ENCODE measurements around the gene HOXA4.

HOXA4 gene

DNA sequence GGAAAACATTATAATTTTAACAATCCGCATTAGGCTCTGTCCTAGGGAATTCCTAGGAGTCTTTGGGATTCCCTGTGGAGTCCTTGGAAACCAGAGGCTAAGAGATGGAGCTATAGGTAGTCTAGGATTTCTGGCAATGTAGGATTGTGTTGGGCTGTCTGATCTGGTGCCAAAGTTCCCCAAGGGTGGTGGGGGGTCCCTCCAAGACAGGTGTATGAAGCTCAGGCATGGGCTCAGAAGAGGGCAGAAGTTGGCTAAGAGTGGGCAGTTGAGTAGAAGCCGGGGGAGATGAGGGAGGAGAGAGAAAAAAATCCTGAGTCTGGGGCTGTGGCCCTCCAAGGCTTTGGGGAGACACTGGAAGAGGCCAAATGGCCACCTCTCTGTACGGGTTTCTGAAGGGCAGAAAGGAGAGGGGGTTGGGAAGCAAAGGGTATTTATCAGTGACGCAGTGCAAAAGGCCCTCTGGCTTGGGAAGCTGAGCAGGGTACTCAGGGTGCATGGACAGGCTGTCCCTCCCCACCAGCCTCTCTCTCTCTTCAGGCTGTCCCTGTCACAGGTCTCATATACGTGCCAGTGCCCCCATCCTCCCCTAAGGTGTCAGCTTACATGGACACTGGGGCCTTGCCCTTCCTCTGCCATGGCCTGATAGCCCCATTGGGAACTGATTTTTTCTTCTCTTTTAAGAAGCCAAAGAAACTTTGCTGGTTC is 16.1 kb upstream of the HOXA4 start:
- Mint-ChIP-seq H3K4me1 (peaks cover 26% of the 10 kb centered on the region), H3K4me3 (no peak overlapping the region), H3K9me3 (no peaks in the 10 kb centered on the region), H3K27ac (no peak overlapping the region), H3K27me3 (peaks cover 85% of the 10 kb centered on the region)
- no peak for ATAC-seq
- DNase-seq: no peak

DNA sequence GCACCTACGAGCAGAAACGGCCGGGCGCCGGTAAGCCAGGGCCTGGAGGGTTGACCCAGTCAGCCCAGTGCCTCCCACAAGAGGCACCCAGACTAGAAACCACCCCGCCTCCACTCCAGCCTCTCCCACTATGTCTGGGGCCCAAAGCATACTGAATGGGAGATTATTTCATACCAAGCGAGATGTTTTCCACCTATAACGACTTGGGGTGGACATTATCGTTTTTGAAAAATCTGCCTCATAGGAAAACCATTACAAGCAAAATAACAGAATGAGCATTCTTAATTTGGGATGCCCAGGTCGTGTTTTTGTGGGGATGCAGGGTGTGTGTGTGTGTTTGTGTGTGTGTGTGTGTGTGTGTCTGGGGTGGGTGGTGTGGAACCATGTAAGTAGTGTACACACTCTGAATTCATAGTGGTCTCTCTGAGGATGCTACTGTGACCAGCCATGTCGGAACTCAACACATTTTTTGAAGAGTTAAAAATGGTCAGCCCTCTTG is 15.4 kb upstream of the HOXA4 start:
- Mint-ChIP-seq H3K4me3 (no peak overlapping the region), H3K4me1 (peaks cover 19% of the 10 kb centered on the region), H3K27me3 (peaks cover 85% of the 10 kb centered on the region), H3K27ac (no peak overlapping the region), H3K9me3 (no peaks in the 10 kb centered on the region)
- DNase-seq (no peak), ATAC-seq (no peak)

DNA sequence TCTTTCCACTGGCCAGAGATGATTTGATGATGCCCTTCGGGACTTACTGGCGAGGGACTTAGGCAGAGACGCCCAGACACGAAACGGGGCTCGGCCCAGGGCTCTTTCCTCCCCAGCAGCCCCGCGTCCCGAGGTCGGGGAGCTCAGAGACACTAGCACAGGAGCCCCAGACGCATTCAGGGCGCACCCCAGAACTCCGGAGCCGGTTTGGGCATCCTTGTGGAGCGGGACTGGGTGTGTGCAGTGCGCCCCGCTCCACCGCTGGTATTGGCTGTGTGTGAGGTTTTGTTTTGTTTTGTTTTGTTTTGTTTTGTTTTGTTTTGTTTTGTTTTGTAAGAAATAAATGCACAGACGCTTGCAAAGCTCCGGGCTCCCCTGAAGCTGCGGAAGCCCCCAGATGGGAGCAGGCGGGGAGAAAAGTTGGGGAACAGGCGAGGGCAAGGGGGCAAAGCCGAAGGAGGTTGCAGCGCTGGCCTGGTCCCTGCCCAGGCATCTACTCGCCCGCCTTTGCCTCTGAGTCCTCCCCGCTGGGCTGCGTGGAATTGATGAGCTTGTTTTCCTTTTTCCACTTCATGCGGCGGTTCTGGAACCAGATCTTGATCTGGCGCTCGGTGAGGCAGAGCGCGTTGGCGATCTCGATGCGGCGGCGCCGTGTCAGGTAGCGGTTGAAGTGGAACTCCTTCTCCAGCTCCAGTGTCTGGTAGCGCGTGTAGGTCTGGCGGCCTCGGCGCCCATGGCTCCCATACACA is 14.8 kb upstream of the HOXA4 start:
- Mint-ChIP-seq H3K27ac (no peak overlapping the region), H3K9me3 (no peaks in the 10 kb centered on the region), H3K4me1 (peaks cover 12% of the 10 kb centered on the region), H3K27me3 (peaks cover 79% of the 10 kb centered on the region), H3K4me3 (no peak overlapping the region)
- DNase-seq (no peak), ATAC-seq (no peak)

DNA sequence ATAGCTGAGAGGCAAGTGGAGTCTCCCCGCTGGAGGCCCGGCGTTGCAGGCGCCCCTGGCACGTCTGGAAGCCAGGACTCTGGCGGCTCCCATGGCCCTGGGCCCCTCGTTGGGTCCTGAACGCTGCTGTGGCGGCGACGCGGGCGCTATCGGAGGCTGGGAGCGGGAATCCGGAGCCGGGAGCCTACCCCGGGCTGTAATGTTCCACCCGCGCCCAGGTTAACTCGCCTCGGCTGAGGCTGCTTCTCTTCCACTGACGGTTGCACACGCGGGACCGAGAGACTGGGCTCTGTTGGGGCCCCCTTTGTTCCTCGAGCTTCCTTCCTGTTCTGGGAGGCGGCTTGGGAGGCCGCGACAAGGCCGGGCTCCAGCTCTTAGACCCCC is 14.2 kb upstream of the HOXA4 start:
- Mint-ChIP-seq H3K4me3 (no peak overlapping the region), H3K27ac (no peak overlapping the region), H3K4me1 (peaks cover 9% of the 10 kb centered on the region), H3K9me3 (no peaks in the 10 kb centered on the region), H3K27me3 (peaks cover 77% of the 10 kb centered on the region)
- DNase-seq (no peak), ATAC-seq (no peak)

DNA sequence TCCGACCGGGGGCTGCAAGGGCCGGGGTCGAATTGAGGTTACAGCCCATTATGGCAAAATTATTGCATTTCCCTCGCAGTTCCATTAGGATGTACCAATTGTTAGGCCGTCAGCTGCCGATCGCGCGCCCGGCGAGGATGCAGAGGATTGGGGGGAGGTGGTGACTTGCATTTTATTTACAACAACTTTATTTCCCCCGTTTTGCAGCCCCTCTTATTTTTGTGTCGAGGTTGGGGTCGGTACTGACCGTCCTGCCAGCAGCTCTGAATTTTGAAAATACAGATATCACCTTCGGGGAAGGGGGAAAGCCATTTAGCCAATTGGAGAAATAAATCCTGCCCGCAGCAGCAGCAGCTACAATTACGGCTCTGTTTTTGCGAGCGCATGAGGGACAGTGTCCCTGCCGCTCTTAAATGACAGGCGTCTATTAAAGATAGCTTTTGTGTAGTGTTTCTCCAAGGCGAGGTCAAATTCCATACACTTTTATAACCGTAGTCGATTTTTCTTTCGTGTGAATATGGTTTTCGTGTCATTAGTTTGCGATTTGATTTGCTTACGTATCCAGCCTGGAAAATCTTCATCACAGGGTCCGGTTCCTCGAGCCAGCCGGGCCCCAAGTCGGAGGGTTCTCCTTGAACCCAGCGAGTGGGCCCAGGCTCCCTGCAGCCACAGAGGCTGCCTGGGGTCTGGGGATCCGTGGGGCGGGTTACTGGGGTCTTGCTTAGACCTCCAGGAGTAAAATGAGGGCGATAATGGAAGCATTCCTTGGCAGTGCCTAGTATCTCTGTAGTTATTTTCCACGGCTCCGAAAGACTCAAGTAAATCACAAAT is 13.6 kb upstream of the HOXA4 start:
- Mint-ChIP-seq H3K4me1 (peaks cover 9% of the 10 kb centered on the region), H3K27ac (no peak overlapping the region), H3K27me3 (peaks cover 76% of the 10 kb centered on the region), H3K4me3 (no peak overlapping the region), H3K9me3 (no peaks in the 10 kb centered on the region)
- no peak for DNase-seq
- ATAC-seq: no peak

DNA sequence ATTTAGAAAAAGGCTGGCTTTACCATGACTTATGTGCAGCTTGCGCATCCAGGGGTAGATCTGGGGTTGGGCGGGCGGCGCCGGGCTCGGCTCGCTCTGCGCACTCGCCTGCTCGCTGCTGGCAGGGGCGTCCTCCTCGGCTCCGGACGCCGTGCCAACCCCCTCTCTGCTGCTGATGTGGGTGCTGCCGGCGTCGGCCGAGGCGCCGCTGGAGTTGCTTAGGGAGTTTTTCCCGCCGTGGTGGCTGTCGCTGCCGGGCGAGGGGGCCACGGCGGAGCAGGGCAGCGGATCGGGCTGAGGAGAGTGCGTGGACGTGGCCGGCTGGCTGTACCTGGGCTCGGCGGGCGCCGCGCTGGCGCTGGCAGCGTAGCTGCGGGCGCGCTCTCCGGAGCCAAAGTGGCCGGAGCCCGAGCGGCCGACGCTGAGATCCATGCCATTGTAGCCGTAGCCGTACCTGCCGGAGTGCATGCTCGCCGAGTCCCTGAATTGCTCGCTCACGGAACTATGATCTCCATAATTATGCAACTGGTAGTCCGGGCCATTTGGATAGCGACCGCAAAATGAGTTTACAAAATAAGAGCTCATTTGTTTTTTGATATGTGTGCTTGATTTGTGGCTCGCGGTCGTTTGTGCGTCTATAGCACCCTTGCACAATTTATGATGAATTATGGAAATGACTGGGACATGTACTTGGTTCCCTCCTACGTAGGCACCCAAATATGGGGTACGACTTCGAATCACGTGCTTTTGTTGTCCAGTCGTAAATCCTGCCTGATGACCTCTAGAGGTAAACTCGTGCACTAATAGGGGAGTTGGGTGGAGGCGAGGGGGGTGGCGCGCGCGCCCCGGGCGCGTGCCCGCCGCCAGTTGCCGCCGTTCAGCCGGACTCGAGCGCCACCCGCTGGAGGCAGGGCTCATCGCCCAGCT is 12.7 kb upstream of the HOXA4 start, which contains the start of gene HOXA5:
Gene HOXA5, minus strand, starts transcription at position 659 of the 927 bp plus-strand sequence. Its CDS starts 74 bp downstream, at position 585.
- Mint-ChIP-seq H3K4me3 (peak within 1 kb of the TSS in 1 of 2 donors; percentile 42), H3K4me1 (peaks cover 5% of the 10 kb centered on the region), H3K27ac (peak within 1 kb of the TSS in 1 of 2 donors; percentile 32), H3K9me3 (no peaks in the 10 kb centered on the region), H3K27me3 (peaks cover 75% of the 10 kb centered on the region)
- no peak for ATAC-seq
- no peak for DNase-seq

DNA sequence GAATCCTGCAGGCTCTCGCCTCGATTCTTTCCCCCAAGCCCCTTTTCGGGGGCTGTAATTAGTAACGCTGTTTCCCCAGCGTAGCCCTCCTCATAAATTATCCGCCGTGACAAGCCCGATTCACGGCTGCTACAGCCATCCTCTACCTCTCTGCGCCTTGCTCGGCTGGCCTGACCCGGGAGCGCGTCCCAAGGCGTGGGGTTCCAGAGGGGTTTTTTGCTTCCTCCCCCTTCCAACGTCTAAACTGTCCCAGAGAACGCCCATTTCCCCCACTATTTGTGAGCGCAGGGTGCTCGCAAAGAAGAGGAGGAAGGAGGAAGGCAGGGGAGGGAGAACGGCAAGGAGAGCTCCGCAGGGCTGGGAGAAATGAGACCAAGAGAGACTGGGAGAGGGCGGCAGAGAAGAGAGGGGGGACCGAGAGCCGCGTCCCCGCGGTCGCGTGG is 12.0 kb upstream of the HOXA4 start:
- H3K4me3 Mint-ChIP-seq: peak overlapping the region in 1 of 2 donors; percentile 42
- DNase-seq (no peak), ATAC-seq (no peak)
- H3K4me1 Mint-ChIP-seq: no peaks in the 10 kb centered on the region
- H3K27ac Mint-ChIP-seq: peak overlapping the region in 1 of 2 donors; percentile 32
- peaks cover 75% of the 10 kb centered on the region for H3K27me3 Mint-ChIP-seq
- no peaks in the 10 kb centered on the region for H3K9me3 Mint-ChIP-seq

DNA sequence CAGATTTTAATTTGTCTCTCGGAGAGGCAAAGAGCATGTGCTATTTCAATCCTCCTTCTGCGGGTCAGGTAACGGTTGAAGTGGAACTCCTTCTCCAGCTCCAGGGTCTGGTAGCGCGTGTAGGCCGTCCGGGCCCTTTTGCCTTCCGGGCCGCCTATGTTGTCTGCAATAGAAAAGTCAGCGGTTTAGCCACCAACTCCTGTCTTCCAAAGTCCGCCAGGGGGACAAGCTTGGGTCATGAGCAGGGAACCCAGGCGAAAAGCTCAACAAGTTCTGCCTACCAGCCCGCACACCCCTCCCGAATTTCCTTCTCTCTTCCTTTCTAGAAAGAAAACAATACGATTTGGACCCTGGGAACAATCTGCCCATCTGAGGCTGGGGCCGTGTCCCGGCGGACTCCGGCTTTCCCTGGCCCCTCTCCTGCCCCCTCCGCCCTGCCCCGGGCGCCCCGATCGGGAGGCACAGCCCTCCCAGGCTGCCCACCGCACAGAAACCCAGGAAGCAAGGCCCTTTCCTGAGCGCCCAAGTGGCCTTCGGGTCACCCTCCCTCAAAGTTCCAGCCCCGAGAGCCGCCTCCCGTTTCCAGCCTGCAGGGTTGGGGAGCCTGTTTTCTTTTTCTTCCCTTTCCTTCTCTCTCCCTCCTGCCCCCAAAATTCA is 11.5 kb upstream of the HOXA4 start:
- ATAC-seq: no peak

DNA sequence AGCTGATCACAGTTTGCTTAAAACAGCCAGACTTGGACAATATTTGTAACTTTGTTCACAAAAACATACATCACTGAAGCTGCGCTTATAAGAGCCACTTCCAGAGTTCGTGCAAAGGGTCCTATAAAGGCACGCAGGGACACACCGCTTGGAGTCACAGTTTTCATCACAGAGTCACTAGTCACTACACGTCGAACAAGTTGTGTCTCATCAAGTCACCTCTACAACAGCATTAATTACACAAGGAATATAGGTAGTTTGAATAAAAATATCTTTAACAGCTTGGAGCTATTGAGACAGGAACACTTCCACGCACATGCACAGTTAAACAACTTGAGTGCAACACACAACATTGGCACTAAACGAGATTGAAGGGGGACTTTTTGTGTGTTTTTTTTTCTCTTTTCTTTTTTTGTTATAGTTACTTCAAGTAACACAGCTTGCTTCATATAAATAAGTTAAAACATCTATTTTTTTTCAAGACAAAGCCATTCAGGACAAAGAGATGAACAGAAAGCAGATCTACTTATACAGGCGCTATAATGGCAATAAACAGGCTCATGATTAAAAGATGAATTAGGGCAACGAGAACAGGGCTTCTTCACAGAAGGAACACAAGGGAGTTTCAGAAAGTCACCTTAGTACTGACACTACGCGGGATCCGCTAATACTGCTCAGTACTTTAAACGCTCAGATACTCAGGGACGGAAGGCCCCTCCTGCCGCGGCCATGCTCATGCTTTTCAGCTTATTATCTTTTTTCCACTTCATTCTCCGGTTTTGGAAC is 10.8 kb upstream of the HOXA4 start:
- peaks cover 75% of the 10 kb centered on the region for H3K27me3 Mint-ChIP-seq

More for the DNA sequence above, 11.5 kb upstream of the HOXA4 start:
- peaks cover 3% of the 10 kb centered on the region for H3K4me1 Mint-ChIP-seq
- no peaks in the 10 kb centered on the region for H3K9me3 Mint-ChIP-seq
- no peak for DNase-seq
- no peak overlapping the region for H3K27ac Mint-ChIP-seq
- no peak overlapping the region for H3K4me3 Mint-ChIP-seq
- peaks cover 75% of the 10 kb centered on the region for H3K27me3 Mint-ChIP-seq

DNA sequence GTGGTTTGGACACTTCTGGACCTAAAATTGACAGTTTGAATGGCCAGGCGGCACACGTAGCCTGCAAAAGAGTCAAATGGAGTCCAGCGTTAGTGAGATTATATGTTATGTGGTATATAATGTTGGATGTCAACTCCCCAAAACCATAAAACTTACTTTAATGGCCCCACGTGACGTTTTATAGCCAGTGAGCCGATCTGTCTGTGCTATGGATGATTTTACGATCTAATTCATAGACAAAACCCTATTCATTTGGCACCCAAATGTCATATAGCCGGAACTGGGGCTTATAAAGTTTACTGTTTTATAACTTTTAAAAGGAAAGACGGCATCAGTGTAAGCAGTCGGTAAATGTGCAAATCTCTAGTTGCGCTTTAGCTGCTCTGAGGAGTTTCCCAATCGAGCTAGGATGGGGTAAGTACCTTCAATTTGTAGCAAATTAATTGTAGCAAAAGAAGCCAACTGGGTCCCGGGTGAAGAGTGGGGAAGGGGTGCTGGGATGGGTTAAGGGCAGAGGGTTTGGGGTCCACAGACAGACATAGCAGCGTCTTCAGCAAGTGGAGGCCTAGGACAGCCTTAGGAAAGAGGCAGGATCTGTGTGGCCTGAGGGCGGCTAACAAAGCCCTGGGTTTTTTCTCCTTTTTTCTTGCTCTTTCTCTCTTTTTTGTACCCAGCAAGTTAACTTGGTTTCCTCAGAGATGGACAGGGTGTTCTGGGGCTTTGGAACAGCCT is 9.7 kb upstream of the HOXA4 start:
- Mint-ChIP-seq H3K27me3 (peaks cover 74% of the 10 kb centered on the region), H3K9me3 (no peaks in the 10 kb centered on the region), H3K4me1 (peaks cover 16% of the 10 kb centered on the region), H3K27ac (no peak overlapping the region), H3K4me3 (no peak overlapping the region)
- DNase-seq: no peak
- no peak for ATAC-seq

More for the DNA sequence above, 10.8 kb upstream of the HOXA4 start:
- H3K9me3 Mint-ChIP-seq: no peaks in the 10 kb centered on the region
- no peak overlapping the region for H3K27ac Mint-ChIP-seq
- DNase-seq (no peak), ATAC-seq (no peak)
- no peak overlapping the region for H3K4me3 Mint-ChIP-seq
- H3K4me1 Mint-ChIP-seq: peaks cover 5% of the 10 kb centered on the region

DNA sequence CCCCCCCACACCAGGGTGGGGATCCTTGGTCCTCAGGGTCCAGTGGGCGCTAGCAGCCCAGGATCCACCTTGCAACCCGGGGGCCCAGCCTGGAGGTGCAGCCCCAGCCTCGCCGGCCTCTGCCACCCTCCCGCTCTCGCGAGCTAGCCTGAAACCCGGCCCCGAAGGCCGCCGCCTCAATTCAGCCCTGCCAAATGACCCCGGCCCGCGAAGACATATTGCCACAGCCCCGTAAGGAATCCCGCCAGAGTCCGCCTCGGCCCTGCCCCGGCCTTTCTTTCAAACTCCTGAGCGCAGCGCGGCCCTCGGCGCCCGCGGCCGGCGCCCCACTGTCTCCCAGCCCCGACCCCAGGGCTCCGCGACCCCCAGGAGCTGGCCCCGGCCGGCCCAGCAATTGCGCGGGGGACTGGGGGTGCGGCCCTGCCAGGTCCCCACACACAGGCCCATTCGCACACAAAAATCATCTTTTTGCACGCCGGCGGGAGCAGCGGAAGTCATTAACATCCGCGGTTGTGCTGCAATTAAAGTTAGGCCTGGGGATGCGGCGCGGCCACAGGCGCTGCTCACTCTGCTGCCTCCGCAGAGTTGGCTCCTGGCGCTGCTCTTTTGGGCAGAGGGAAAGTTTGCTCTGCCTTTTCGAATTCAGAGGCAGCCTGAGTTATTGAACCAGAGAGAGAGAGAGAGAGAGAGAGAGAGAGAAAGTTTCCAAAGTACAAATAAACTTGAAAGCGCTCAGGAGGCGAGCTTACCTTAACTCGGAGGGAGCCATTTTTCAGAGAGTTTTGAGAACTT is 9.0 kb upstream of the HOXA4 start:
- H3K4me3 Mint-ChIP-seq: no peak overlapping the region
- DNase-seq (no peak), ATAC-seq (peak; percentile 59)
- no peaks in the 10 kb centered on the region for H3K9me3 Mint-ChIP-seq
- peaks cover 74% of the 10 kb centered on the region for H3K27me3 Mint-ChIP-seq
- H3K4me1 Mint-ChIP-seq: peaks cover 23% of the 10 kb centered on the region
- no peak overlapping the region for H3K27ac Mint-ChIP-seq

DNA sequence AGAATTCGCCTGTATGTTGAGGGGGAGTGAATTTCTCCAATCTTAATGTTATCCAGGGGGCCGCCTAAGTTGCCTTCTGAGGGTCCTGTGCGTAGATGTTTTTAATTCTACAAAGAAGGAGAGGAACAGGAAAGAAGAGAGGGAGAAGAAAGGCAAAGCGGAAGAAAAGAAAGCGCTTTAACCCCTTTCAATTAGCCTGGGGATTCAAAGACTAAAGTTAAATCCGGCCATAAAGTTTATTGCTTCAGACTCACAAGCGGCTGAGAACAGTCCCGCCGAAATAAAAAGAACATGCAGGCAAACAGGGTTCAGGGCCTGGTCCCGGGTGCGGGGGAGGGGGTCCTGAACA is 8.4 kb upstream of the HOXA4 start:
- Mint-ChIP-seq H3K4me3 (no peak overlapping the region), H3K9me3 (no peaks in the 10 kb centered on the region), H3K27ac (no peak overlapping the region), H3K4me1 (peaks cover 29% of the 10 kb centered on the region), H3K27me3 (peaks cover 80% of the 10 kb centered on the region)
- DNase-seq (no peak), ATAC-seq (no peak)
